ENCODE data around the gene GPN1.

The GPN1 gene

GRCh38 chr2:27588308-27588707 is 40.5 kb upstream of the GPN1 start:
- TF ChIP-seq NFIC (IDR thresholded peaks at IDR 0.05) = no peak
- TF ChIP-seq TEAD4 (IDR thresholded peaks at IDR 0.05) = no peak
- no peak for TF ChIP-seq FOXM1 (IDR thresholded peaks at IDR 0.05; ENCODE audit: borderline replicate concordance, low read depth)
- no peak for TF ChIP-seq REST (IDR thresholded peaks at IDR 0.05; ENCODE audit: low read depth)
- TF ChIP-seq TAF1 (IDR thresholded peaks at IDR 0.05; ENCODE audit: low read depth) = no peak
- no peak for TF ChIP-seq RAD21 (IDR thresholded peaks at IDR 0.05; ENCODE audit: low read depth)
- no peak for TF ChIP-seq MAX (IDR thresholded peaks at IDR 0.05)
- TF ChIP-seq CREB1 (IDR thresholded peaks at IDR 0.05; ENCODE audit: low read depth) = no peak
- TF ChIP-seq USF1 (IDR thresholded peaks at IDR 0.05) = no peak
- TF ChIP-seq CEBPB (IDR thresholded peaks at IDR 0.05) = no peak
- TF ChIP-seq EP300 (IDR thresholded peaks at IDR 0.05; ENCODE audit: borderline replicate concordance) = no peak
- no peak for TF ChIP-seq TCF12 (IDR thresholded peaks at IDR 0.05; ENCODE audit: low read depth)
- no peak for TF ChIP-seq ZBTB7A (IDR thresholded peaks at IDR 0.05; ENCODE audit: low read depth)

- TF ChIP-seq TAF1 (IDR thresholded peaks at IDR 0.05; ENCODE audit: low read depth) = no peak
- no peak for TF ChIP-seq FOXM1 (IDR thresholded peaks at IDR 0.05; ENCODE audit: borderline replicate concordance, low read depth)
- no peak for TF ChIP-seq CEBPB (IDR thresholded peaks at IDR 0.05)
- TF ChIP-seq TCF12 (IDR thresholded peaks at IDR 0.05; ENCODE audit: low read depth) = no peak
- no peak for TF ChIP-seq RAD21 (IDR thresholded peaks at IDR 0.05; ENCODE audit: low read depth)
- TF ChIP-seq ZBTB7A (IDR thresholded peaks at IDR 0.05; ENCODE audit: low read depth) = no peak
- TF ChIP-seq CREB1 (IDR thresholded peaks at IDR 0.05; ENCODE audit: low read depth) = no peak
- no peak for TF ChIP-seq TEAD4 (IDR thresholded peaks at IDR 0.05)
- no peak for TF ChIP-seq REST (IDR thresholded peaks at IDR 0.05; ENCODE audit: low read depth)
These were observed 37.1 kb upstream of the GPN1 start for GRCh38 chr2:27591745-27592144.

- no peak for TF ChIP-seq TCF12 (IDR thresholded peaks at IDR 0.05; ENCODE audit: low read depth)
- no peak for TF ChIP-seq EGR1 (IDR thresholded peaks at IDR 0.05)
- TF ChIP-seq NFIC (IDR thresholded peaks at IDR 0.05) = no peak
- no peak for TF ChIP-seq CREB1 (IDR thresholded peaks at IDR 0.05; ENCODE audit: low read depth)
- TF ChIP-seq EP300 (IDR thresholded peaks at IDR 0.05; ENCODE audit: borderline replicate concordance) = no peak
- TF ChIP-seq MAX (IDR thresholded peaks at IDR 0.05) = no peak
- no peak for TF ChIP-seq RAD21 (IDR thresholded peaks at IDR 0.05; ENCODE audit: low read depth)
- no peak for TF ChIP-seq FOXM1 (IDR thresholded peaks at IDR 0.05; ENCODE audit: borderline replicate concordance, low read depth)
- no peak for TF ChIP-seq USF1 (IDR thresholded peaks at IDR 0.05)
- TF ChIP-seq CEBPB (IDR thresholded peaks at IDR 0.05) = no peak
- TF ChIP-seq YY1 (IDR thresholded peaks at IDR 0.05; ENCODE audit: low read depth) = no peak
- TF ChIP-seq ZBTB7A (IDR thresholded peaks at IDR 0.05; ENCODE audit: low read depth) = no peak
- no peak for TF ChIP-seq TAF1 (IDR thresholded peaks at IDR 0.05; ENCODE audit: low read depth)
- no peak for TF ChIP-seq TEAD4 (IDR thresholded peaks at IDR 0.05)
These were observed 35.6 kb upstream of the GPN1 start for GRCh38 chr2:27593240-27593639.

- TF ChIP-seq RAD21 (IDR thresholded peaks at IDR 0.05; ENCODE audit: low read depth) (no peak), USF1 (IDR thresholded peaks at IDR 0.05) (no peak), NFIC (IDR thresholded peaks at IDR 0.05) (no peak), FOXM1 (IDR thresholded peaks at IDR 0.05; ENCODE audit: borderline replicate concordance, low read depth) (no peak), EGR1 (IDR thresholded peaks at IDR 0.05) (no peak), TCF12 (IDR thresholded peaks at IDR 0.05; ENCODE audit: low read depth) (no peak), MAX (IDR thresholded peaks at IDR 0.05) (no peak), CEBPB (IDR thresholded peaks at IDR 0.05) (no peak), TEAD4 (IDR thresholded peaks at IDR 0.05) (no peak), YY1 (IDR thresholded peaks at IDR 0.05; ENCODE audit: low read depth) (no peak), ZBTB7A (IDR thresholded peaks at IDR 0.05; ENCODE audit: low read depth) (no peak), TAF1 (IDR thresholded peaks at IDR 0.05; ENCODE audit: low read depth) (no peak), CREB1 (IDR thresholded peaks at IDR 0.05; ENCODE audit: low read depth) (no peak), EP300 (IDR thresholded peaks at IDR 0.05; ENCODE audit: borderline replicate concordance) (no peak), REST (IDR thresholded peaks at IDR 0.05; ENCODE audit: low read depth) (no peak)
These were observed 32.2 kb upstream of the GPN1 start for GRCh38 chr2:27596627-27597026.

Data from Ishikawa (cell line).